ENCODE measurements around the gene GPHB5.
"Not testable (repeated sequence)": the region's sequence is repeated elsewhere in the genome, so short reads cannot be mapped to it uniquely, and the experiment has no call there.

The GPHB5 gene

DNA sequence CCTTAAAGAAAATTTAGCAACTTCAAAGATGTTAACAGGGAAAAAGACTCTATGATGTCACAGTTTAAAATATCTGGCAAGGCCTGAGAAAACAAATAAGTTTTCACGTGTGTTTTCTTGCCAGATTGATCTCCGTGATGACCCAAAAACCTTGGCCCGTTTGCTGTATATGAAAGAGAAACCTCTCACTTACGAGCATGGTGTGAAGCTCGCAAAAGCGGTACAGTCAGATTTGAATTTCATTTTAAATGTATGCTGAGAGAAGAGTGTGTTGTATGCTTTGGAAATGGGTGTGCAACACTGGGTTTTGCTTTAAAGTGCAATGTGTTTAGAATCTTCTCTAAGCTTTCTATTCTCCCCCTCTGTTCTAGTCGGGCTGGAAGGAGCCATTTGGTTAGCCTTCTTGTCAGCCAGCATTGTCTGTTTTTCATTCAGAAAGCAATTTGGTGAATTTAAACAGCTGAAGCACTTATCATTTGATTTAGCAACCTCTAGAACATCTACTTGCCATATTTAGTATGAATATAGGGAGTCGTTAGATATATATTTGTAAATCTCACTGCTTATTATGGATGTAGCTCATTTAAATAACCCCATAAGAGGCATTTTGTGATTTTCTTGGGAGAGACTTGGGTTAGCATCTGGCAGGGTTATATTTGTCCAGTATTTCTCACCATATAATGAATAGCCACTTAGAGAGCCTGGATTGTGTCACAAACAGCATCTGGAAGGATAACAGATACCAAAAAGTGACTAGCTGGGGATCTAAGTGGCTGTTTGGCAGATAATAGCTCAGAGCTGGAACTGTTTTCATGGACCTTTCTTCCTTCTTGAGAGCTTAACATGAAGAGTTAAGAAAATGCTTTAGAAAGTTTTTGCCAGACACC, 35.5 kb downstream of the GPHB5 start:
- TF ChIP-seq, protein P1, sequence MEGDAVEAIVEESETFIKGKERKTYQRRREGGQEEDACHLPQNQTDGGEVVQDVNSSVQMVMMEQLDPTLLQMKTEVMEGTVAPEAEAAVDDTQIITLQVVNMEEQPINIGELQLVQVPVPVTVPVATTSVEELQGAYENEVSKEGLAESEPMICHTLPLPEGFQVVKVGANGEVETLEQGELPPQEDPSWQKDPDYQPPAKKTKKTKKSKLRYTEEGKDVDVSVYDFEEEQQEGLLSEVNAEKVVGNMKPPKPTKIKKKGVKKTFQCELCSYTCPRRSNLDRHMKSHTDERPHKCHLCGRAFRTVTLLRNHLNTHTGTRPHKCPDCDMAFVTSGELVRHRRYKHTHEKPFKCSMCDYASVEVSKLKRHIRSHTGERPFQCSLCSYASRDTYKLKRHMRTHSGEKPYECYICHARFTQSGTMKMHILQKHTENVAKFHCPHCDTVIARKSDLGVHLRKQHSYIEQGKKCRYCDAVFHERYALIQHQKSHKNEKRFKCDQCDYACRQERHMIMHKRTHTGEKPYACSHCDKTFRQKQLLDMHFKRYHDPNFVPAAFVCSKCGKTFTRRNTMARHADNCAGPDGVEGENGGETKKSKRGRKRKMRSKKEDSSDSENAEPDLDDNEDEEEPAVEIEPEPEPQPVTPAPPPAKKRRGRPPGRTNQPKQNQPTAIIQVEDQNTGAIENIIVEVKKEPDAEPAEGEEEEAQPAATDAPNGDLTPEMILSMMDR (IDR thresholded peaks at IDR 0.05; ENCODE audit: borderline replicate concordance, insufficient read depth, low read depth, low read length): no peak
- no peak overlapping the region for H3K4me3 ChIP-seq (ENCODE audit: low read depth, low read length)

DNA sequence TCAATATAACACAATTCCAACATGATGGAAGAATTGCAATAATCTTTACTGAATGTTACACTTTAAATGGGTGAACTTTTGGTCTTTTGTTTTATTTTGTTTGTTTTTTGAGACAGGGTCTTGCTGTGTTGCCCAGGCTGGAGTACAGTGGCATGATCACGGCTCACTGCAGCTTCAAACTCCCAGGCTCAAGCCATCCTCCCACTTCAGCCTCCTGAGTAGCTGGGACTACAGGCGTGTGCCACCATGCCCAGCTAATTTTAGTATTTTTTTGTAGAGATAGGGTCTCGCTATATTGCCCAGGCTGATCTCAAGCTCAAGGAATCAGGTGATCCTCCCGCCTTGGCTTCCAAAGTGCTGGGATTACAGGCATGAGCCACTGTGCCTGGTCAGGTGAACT, 38.8 kb downstream of the GPHB5 start:
- H3K4me3 ChIP-seq (ENCODE audit: low read depth, low read length): not testable (repeated sequence)

DNA sequence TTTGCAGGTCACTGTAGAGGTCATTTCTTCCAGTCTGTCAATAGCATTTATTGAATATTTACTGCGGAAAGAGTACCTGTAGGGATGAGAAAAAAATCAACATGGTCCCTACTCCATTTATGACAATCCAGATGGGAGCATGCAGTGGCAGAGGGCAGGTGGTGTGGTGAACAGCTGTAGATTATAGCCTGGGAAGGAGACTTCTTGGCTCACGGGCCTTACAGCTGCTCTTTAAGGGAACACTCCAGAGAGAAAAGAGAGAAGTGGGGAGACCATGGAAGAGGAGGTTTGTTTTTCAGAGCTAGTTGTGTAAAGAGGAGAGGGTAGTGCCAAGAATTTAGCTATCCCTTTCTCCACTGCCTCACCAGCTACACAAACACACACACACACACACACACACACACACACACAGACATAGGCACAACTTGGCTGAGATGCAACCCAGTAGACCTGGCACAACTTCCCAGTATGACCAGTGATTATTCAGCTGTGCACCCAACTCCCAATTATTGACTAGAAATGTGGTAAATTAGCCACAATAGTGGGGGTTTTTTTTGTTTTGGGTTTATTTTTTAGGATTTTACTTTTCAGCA, 41.0 kb downstream of the GPHB5 start:
- H3K4me3 ChIP-seq (ENCODE audit: low read depth, low read length): no peak overlapping the region
- TF ChIP-seq, protein P1 (IDR thresholded peaks at IDR 0.05; ENCODE audit: borderline replicate concordance, insufficient read depth, low read depth, low read length): no peak

DNA sequence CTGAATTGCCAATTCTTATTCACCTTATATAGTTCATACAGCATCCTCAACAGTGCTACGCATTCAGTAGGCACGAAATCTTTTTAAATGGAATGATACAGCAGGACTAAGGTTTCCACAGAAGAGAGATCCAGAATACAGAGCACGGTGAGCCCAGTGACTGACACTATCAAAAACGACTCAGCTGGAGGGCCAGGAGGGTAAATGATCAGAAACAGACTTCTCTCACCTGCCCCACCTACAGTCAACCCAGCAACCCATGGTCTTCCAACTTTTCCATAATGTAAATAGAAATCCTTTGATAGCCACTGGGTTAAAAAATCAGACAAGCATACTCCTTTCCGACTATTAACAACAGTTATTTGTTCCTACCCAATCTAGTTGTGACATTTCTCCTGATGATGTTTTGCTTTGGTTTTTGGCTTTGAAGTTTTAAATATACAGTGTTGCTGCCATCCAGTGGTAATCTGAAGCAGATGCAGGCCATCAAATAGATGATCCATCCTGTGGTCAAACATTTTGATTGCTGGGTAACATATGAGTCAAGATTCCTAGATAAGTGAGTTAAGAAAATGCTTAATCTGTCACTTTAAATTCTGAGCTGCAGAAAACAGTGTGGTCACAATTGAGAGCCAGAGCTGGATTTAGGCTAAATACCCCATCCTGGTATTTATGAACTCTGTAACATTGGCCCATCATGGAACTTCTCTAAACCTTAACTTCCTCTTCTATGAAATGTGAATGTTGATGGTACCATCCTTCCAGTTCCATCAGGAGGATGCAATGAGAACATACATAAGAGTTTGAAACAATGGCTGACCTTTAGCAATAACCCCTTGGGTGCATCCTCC, 42.0 kb downstream of the GPHB5 start:
- no peak overlapping the region for H3K4me3 ChIP-seq (ENCODE audit: low read depth, low read length)
- TF ChIP-seq, protein P1 (IDR thresholded peaks at IDR 0.05; ENCODE audit: borderline replicate concordance, insufficient read depth, low read depth, low read length): peak; percentile 52

DNA sequence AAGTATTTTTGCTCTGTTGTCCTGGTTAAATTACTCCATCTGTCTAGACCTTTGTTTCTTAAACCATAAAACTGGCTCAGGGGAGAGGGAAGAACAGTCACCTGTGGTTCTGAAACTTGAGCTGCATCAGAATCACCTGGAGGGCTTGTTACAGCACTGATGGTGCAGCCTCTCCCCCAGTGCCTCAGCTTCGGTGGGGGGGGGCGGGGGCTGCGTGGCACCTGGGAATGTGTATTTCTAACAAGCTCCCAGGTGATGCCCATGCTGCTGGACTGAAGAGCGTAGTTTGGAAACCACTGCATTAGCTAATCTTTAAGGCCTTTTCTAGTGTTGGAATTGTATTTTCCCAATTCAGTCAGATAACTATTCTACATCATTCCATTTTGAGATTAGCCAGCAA, 42.7 kb downstream of the GPHB5 start:
- TF ChIP-seq, protein P1 (IDR thresholded peaks at IDR 0.05; ENCODE audit: borderline replicate concordance, insufficient read depth, low read depth, low read length): no peak
- no peak overlapping the region for H3K4me3 ChIP-seq (ENCODE audit: low read depth, low read length)

DNA sequence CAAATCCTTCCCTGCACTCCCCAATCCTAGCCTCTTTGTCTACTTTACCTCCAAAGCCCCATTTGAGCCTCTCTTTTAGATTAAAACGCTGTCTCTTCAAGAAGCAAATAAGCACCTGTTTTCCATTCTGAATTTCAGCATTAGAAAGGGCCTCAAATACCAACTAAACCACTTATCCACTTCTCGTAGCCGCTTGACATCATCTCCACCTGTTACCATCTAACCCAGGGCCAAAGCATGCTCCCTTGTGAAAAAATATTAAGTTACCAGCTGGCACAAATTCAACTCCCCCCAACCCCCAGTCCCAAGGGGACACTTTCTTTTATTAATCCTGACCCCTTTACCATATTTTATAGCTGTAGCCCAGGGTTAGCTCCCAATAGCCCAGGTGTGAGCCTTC, 43.1 kb downstream of the GPHB5 start:
- TF ChIP-seq, protein P1 (IDR thresholded peaks at IDR 0.05; ENCODE audit: borderline replicate concordance, insufficient read depth, low read depth, low read length): no peak
- no peak overlapping the region for H3K4me3 ChIP-seq (ENCODE audit: low read depth, low read length)

Measured in GM12875 (cell line).